Measurements from ENCODE around the gene NOC4L.

GRCh38 chr12:132131229-132131628, 13.0 kb upstream of the NOC4L start:
- TF ChIP-seq CTCF (conservative IDR thresholded peaks at IDR 0.05; ENCODE audit: low read length) (no peak), EZH2phosphoT487 (IDR thresholded peaks at IDR 0.05; ENCODE audit: borderline replicate concordance, low read depth, low read length) (no peak)
